ENCODE results near the gene TSPAN15. TPM values are rescaled to one million over a fixed set of nuclear protein-coding genes. Genes with fewer than 3 reads are reported as not detected.

Gene TSPAN15
- total RNA-seq, 1 experiment from 2014 or later = 8.3 TPM

GRCh38 chr10:69463886-69464285 is 12.6 kb downstream of the TSPAN15 start:
- H3K9me3 Mint-ChIP-seq = no peaks in the 10 kb centered on the region
- ATAC-seq (no peak), DNase-seq (ENCODE audit: low spot score) (no peak)
- no peak for TF ChIP-seq MAX (CRISPR knock-in tag; IDR thresholded peaks at IDR 0.05)
- no peak for TF ChIP-seq CREB1 (CRISPR knock-in tag; IDR thresholded peaks at IDR 0.05)
- TF ChIP-seq SP1 (CRISPR knock-in tag; conservative IDR thresholded peaks at IDR 0.05) = no peak
- TF ChIP-seq ZBTB43 (CRISPR knock-in tag; IDR thresholded peaks at IDR 0.05) = no peak
- no peak for TF ChIP-seq FOXP4 (CRISPR knock-in tag; IDR thresholded peaks at IDR 0.05)
- TF ChIP-seq ZNF671 (CRISPR knock-in tag; IDR thresholded peaks at IDR 0.05) = no peak
- no peak for TF ChIP-seq ATF2 (CRISPR knock-in tag; IDR thresholded peaks at IDR 0.05; ENCODE audit: borderline replicate concordance, low read depth)
- TF ChIP-seq, protein P1, sequence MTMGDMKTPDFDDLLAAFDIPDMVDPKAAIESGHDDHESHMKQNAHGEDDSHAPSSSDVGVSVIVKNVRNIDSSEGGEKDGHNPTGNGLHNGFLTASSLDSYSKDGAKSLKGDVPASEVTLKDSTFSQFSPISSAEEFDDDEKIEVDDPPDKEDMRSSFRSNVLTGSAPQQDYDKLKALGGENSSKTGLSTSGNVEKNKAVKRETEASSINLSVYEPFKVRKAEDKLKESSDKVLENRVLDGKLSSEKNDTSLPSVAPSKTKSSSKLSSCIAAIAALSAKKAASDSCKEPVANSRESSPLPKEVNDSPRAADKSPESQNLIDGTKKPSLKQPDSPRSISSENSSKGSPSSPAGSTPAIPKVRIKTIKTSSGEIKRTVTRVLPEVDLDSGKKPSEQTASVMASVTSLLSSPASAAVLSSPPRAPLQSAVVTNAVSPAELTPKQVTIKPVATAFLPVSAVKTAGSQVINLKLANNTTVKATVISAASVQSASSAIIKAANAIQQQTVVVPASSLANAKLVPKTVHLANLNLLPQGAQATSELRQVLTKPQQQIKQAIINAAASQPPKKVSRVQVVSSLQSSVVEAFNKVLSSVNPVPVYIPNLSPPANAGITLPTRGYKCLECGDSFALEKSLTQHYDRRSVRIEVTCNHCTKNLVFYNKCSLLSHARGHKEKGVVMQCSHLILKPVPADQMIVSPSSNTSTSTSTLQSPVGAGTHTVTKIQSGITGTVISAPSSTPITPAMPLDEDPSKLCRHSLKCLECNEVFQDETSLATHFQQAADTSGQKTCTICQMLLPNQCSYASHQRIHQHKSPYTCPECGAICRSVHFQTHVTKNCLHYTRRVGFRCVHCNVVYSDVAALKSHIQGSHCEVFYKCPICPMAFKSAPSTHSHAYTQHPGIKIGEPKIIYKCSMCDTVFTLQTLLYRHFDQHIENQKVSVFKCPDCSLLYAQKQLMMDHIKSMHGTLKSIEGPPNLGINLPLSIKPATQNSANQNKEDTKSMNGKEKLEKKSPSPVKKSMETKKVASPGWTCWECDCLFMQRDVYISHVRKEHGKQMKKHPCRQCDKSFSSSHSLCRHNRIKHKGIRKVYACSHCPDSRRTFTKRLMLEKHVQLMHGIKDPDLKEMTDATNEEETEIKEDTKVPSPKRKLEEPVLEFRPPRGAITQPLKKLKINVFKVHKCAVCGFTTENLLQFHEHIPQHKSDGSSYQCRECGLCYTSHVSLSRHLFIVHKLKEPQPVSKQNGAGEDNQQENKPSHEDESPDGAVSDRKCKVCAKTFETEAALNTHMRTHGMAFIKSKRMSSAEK (CRISPR knock-in tag; IDR thresholded peaks at IDR 0.05; ENCODE audit: borderline replicate concordance) = no peak
- no peak for TF ChIP-seq ELF4 (CRISPR knock-in tag; IDR thresholded peaks at IDR 0.05; ENCODE audit: low read depth)
- ChIA-PET CTCF (interaction anchor here (1.7 to 6.1 kb wide), 2 partner anchors 13 kb away, joined by 4 to 55 read pairs; partner anchors contain the start of gene TSPAN15), POLR2A (no interaction called here)
- H3K27me3 Mint-ChIP-seq (ENCODE audit: low read depth) = no peaks in the 10 kb centered on the region
- peaks cover 16% of the 10 kb centered on the region for H3K4me1 Mint-ChIP-seq
- no peak overlapping the region for H3K4me3 Mint-ChIP-seq
- no peak overlapping the region for H3K27ac Mint-ChIP-seq
- no peaks in the 10 kb centered on the region for H3K36me3 Mint-ChIP-seq

DNA sequence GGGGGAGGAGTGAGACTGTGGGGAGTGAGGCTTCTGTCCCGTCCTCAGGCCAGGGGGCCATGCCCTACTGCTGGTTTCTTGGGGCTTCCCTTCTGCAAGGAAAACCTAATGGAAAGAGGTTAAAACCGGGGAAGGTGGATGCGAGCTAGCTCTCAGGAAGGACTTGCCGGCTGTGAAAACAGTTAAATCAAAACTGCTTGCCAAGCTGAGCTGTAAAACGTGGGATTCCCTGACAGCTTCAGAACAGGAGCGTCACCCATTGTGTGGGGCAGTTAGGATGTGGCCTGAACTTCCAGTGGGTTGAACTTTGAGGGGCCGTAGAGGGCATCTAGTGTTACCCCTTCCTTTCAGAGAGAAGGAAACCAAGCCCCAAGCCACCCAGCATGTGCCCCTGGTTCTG is 13.1 kb downstream of the TSPAN15 start:
- Mint-ChIP-seq H3K27me3 (ENCODE audit: low read depth) (no peaks in the 10 kb centered on the region), H3K27ac (no peak overlapping the region), H3K36me3 (no peaks in the 10 kb centered on the region), H3K4me3 (no peak overlapping the region), H3K4me1 (peaks cover 19% of the 10 kb centered on the region), H3K9me3 (no peaks in the 10 kb centered on the region)
- no peak for ATAC-seq
- POLR2A ChIA-PET = no interaction called here
- no peak for DNase-seq (ENCODE audit: low spot score)
- CTCF ChIA-PET = interaction anchor here (6.1 kb wide), 1 partner anchor 14 kb away, joined by 55 read pairs; the partner anchor contains the start of gene TSPAN15
- TF ChIP-seq NFE2L1 (CRISPR knock-in tag; IDR thresholded peaks at IDR 0.05) (no peak), ATF6 (CRISPR knock-in tag; IDR thresholded peaks at IDR 0.05) (no peak), TP53 (CRISPR knock-in tag; IDR thresholded peaks at IDR 0.05) (no peak)

All from WTC11 (cell line).